Measurements from ENCODE around the gene GPR83. TPM values are rescaled to one million over a fixed set of nuclear protein-coding genes. Genes with fewer than 3 reads are reported as not detected.

GPR83 gene
- total and polyA plus RNA-seq, 12 donors, result 0.03 to 0.32 (median 0.13) TPM; not detected in 3

DNA sequence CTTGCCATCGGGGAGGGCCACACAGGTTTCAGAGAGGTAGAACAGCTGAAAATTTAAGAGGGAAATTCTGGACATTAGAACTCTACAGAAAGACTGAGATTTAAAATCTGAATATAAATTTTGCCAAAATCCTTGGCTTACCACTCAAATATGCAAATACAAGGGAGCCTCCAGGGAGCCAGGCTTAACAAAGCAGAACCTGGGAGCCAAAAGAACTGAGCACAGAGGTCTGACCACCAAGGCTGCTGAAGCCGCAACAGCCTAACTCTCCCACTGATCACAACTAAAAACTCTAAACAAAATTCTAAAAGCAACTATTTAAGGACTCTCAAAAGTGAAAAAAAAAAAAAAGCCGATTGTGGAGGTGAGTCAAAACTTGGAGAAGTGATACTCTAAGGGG lies 62.6 kb downstream of the GPR83 start:
- H3K4me3 ChIP-seq, result no peak overlapping the region
- no peaks in the 10 kb centered on the region for H3K4me1 ChIP-seq
- no peaks in the 10 kb centered on the region for H3K9me3 ChIP-seq
- ATAC-seq, result no peak
- TF ChIP-seq, protein P1, sequence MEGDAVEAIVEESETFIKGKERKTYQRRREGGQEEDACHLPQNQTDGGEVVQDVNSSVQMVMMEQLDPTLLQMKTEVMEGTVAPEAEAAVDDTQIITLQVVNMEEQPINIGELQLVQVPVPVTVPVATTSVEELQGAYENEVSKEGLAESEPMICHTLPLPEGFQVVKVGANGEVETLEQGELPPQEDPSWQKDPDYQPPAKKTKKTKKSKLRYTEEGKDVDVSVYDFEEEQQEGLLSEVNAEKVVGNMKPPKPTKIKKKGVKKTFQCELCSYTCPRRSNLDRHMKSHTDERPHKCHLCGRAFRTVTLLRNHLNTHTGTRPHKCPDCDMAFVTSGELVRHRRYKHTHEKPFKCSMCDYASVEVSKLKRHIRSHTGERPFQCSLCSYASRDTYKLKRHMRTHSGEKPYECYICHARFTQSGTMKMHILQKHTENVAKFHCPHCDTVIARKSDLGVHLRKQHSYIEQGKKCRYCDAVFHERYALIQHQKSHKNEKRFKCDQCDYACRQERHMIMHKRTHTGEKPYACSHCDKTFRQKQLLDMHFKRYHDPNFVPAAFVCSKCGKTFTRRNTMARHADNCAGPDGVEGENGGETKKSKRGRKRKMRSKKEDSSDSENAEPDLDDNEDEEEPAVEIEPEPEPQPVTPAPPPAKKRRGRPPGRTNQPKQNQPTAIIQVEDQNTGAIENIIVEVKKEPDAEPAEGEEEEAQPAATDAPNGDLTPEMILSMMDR (IDR thresholded peaks at IDR 0.05), result no peak
- intact Hi-C loops (cut with DNase I), result no loop called here
- WGBS, 2 donors, result 75 to 78% methylated on average over 3 of the region's 3 CpGs
- no peak overlapping the region for H3K27ac ChIP-seq
- no peaks in the 10 kb centered on the region for H3K27me3 ChIP-seq
- H3K36me3 ChIP-seq, result no peaks in the 10 kb centered on the region
- DNase-seq, result no peak

DNA sequence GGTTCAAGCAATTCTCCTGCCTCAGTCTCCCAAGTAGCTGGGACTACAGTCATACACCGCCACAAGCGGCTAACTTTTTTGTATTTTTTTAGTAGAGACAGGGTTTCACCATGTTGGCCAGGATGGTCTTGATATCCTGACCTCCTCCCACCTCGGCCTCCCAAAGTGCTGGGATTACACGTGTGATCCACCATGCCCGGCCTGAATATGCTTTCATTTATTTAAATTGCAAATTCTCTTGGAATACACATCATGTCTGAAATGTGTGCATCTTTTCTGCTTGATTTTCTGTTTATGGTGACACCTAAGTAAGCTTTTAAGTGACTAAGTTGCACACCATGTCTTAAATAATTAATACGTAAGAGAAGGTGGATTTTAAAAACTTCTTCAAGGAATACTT lies 65.2 kb downstream of the GPR83 start:
- Histone ChIP-seq H3K9me3 (no peaks in the 10 kb centered on the region), H3K36me3 (no peaks in the 10 kb centered on the region), H3K4me3 (no peak overlapping the region), H3K27me3 (no peaks in the 10 kb centered on the region), H3K4me1 (no peaks in the 10 kb centered on the region), H3K27ac (no peak overlapping the region)
- DNase-seq (no peak), ATAC-seq (no peak)
- TF ChIP-seq, protein P1 (IDR thresholded peaks at IDR 0.05), result no peak
- WGBS, 2 donors, result 90% methylated on average over 6 of the region's 6 CpGs
- intact Hi-C loops (cut with DNase I), result no loop called here

DNA sequence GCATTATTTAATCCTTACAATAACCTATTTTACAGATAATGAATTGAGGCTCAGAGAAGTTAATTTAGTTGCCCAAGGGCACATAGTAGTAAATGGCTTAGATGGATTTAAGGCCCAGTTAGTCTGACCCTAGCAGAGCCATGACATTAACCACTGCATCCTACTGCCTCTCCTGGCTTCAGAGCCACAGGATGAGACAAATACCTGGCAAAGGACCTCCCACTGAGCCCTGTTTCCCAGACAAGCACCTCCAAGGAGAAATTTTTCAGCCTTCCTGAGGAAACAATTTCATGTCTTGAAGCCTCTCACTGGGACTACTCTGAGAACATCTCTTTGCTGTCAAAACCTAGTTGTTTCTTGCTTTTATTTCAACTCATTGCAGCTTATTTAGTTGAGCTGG lies 68.4 kb downstream of the GPR83 start:
- intact Hi-C loops (cut with DNase I), result no loop called here
- TF ChIP-seq, protein P1 (IDR thresholded peaks at IDR 0.05), result no peak
- no peak for ATAC-seq
- no peak for DNase-seq
- Histone ChIP-seq H3K4me3 (no peak overlapping the region), H3K27me3 (no peaks in the 10 kb centered on the region), H3K27ac (no peak overlapping the region), H3K36me3 (no peaks in the 10 kb centered on the region), H3K4me1 (no peaks in the 10 kb centered on the region), H3K9me3 (no peaks in the 10 kb centered on the region)

DNA sequence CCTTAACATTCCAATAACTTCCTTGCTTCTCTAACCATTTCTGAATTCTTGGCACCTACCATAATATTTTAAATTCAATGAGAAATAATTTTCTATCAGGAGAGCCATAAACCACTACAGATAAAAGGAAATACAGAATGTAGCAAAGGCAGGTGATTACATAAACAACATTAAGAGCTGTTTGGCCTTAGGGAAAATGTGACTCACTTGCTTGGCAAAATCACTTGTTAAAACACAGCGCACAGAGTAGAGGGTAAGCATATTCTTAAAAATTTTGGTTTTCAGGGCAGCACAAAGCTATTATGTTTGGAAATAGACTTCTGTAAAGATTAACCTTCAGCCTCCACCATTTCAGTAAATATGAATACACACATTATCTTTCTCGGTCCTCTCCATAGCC lies 70.4 kb downstream of the GPR83 start:
- Histone ChIP-seq H3K4me1 (no peaks in the 10 kb centered on the region), H3K36me3 (no peaks in the 10 kb centered on the region), H3K27me3 (no peaks in the 10 kb centered on the region), H3K9me3 (peaks cover 0 to 15% (median 0%) of the 10 kb centered on the region in 11 donors), H3K27ac (no peak overlapping the region), H3K4me3 (no peak overlapping the region)
- DNase-seq, result no peak
- 90 to 92% methylated on average over 2 of the region's 2 CpGs for WGBS, 2 donors
- ATAC-seq, result no peak
- intact Hi-C loops (cut with DNase I), result no loop called here
- TF ChIP-seq, protein P1 (IDR thresholded peaks at IDR 0.05), result no peak

DNA sequence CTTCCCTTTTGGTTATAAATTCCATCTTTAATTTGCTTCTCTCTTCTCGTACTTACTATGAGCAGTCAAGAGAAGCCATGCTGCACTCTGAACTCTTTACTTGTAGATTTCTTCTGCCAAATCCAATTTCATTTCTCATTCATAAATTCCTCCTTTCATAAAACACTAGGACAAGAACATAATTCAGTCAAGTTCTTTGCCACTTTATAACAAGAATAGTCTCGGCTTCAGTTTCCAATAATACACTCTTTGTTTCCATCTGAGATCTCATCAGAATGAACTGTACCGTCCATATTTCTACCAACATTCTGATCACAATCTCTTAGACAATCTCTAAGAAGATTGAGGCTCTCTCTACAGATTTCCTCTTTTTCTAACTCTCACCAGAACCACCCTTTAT lies 71.7 kb downstream of the GPR83 start:
- intact Hi-C loops (cut with DNase I), result no loop called here
- TF ChIP-seq, protein P1 (IDR thresholded peaks at IDR 0.05), result no peak
- DNase-seq (no peak), ATAC-seq (no peak)
- Histone ChIP-seq H3K27ac (no peak overlapping the region), H3K27me3 (no peaks in the 10 kb centered on the region), H3K36me3 (no peaks in the 10 kb centered on the region), H3K9me3 (peaks cover 0 to 17% (median 0%) of the 10 kb centered on the region in 11 donors), H3K4me1 (no peaks in the 10 kb centered on the region), H3K4me3 (no peak overlapping the region)
- 83 to 89% methylated on average over 3 of the region's 3 CpGs for whole genome bisulfite sequencing, 2 donors
